CD4-positive, alpha-beta T cell (primary cell): ENCODE results near the gene BEST3. TPM values are rescaled to one million over a fixed set of nuclear protein-coding genes. Genes with fewer than 3 reads are reported as not detected.

Source experiments
- ATAC-seq: fragments of 200-7000 bp; cut with Tn5 transposase; one replicate; pipeline ENCODE4 v1.10.0; 2022; ENCODE audit warnings: mild to moderate bottlenecking; ENCODE audit not compliant: poor library complexity
- CTCF ChIA-PET: fragments of 350-600 bp; sonication (Branson Sonifier 250); formaldehyde crosslinking; loops from one replicate; lab custom pipeline; 2021; ENCODE audit warnings: antibody characterized with exemption, inconsistent platforms; lab: Charles Lee
- POLR2A ChIA-PET: fragments of 350-600 bp; sonication (Branson Sonifier 250); formaldehyde crosslinking; loops from one replicate; lab custom pipeline; 2021; ENCODE audit warnings: antibody characterized with exemption, inconsistent platforms; lab: Charles Lee
- DNase-seq, 14 experiments: peaks; one replicate each; pipeline ENCODE4 v3.0.0-alpha.2; 2013 to 2020; ENCODE audit warnings: mixed read lengths in 2 of 14
- H3K27ac ChIP-seq, 2 donors: one replicate each; pipeline versions ENCODE4 v1.5.1 to v1.7.0; 2013; ENCODE audit warnings: low read length in 2 of 2, low read depth in 1 of 2, mild to moderate bottlenecking in 1 of 2
- H3K27me3 ChIP-seq, 2 experiments: 1 replicate in 1 of 2; 2 replicates in 1 of 2; pipeline versions ENCODE4 v1.6.1 to v1.7.0; 2013; ENCODE audit warnings: low read length in 2 of 2, control low read depth in 1 of 2, mild to moderate bottlenecking in 1 of 2, moderate library complexity in 1 of 2; ENCODE audit not compliant: insufficient read depth in 2 of 2, control insufficient read depth in 1 of 2
- H3K36me3 ChIP-seq: one replicate; pipeline ENCODE4 v1.6.1; 2013; ENCODE audit warnings: low read length, control low read depth; ENCODE audit not compliant: insufficient read depth
- H3K4me1 ChIP-seq: one replicate; pipeline ENCODE4 v1.6.1; 2013; ENCODE audit warnings: low read length, control low read depth; ENCODE audit not compliant: insufficient read depth
- H3K4me3 ChIP-seq: one replicate; pipeline ENCODE4 v1.5.1; 2013; ENCODE audit warnings: mild to moderate bottlenecking, low read length, moderate library complexity
- H3K9me3 ChIP-seq, 2 experiments: 1 replicate in 1 of 2; 2 replicates in 1 of 2; pipeline versions ENCODE4 v1.6.1 to v1.7.0; 2013; ENCODE audit warnings: low read length in 2 of 2, mild to moderate bottlenecking in 2 of 2, control low read depth in 1 of 2, moderate library complexity in 1 of 2; ENCODE audit not compliant: control insufficient read depth in 1 of 2, insufficient read depth in 1 of 2
- H3K27ac Mint-ChIP-seq: one replicate; pipeline ENCODE4 v1.8.0; 2020; ENCODE audit warnings: mixed read lengths
- H3K27me3 Mint-ChIP-seq: one replicate; pipeline ENCODE4 v1.8.0; 2021; ENCODE audit warnings: mixed read lengths
- H3K36me3 Mint-ChIP-seq: one replicate; pipeline ENCODE4 v1.8.0; 2021; ENCODE audit warnings: low read depth, mixed read lengths
- H3K4me1 Mint-ChIP-seq: one replicate; pipeline ENCODE4 v1.8.0; 2021; ENCODE audit warnings: low read depth, mixed read lengths
- H3K4me3 Mint-ChIP-seq: one replicate; pipeline ENCODE4 v1.8.0; 2020; ENCODE audit warnings: mild to moderate bottlenecking, mixed read lengths
- H3K9me3 Mint-ChIP-seq: one replicate; pipeline ENCODE4 v1.8.0; 2020; ENCODE audit warnings: mixed read lengths
- intact Hi-C, 2 experiments: fragments of 100-400 bp; cut with DNase I in 1 of 2; cut with micrococcal nuclease in 1 of 2; formaldehyde crosslinking; loops; one replicate each; pipeline versions ENCODE4 v1.15.1 to v1.9.0; 2023 to 2025; cut with DNase I, micrococcal nuclease
- total RNA-seq, 174 experiments: library from RNA in 2 of 174; stranded (reverse) in 2 of 174; gene quantifications; one replicate each; pipeline ENCODE4 v1.2.3 and lab custom pipeline; 2021 to 2026
- TF ChIP-seq, protein P1 (sequence below): fragments of 200-600 bp; IDR thresholded peaks from one replicate; pipeline ENCODE4 v1.8.0; 2022; ENCODE audit warnings: antibody characterized with exemption, mild to moderate bottlenecking

BEST3 gene
- total RNA-seq, 2 experiments from 2014 or later = not detected

GRCh38 chr12:69619050-69619449 lies 80.1 kb downstream of the BEST3 start:
- Mint-ChIP-seq H3K4me3 (no peak overlapping the region), H3K27me3 (peaks cover 28% of the 10 kb centered on the region), H3K4me1 (no peaks in the 10 kb centered on the region), H3K36me3 (no peaks in the 10 kb centered on the region), H3K27ac (no peak overlapping the region), H3K9me3 (no peaks in the 10 kb centered on the region)
- no peaks in the 10 kb centered on the region for H3K27me3 ChIP-seq
- intact Hi-C loops = no loop called here
- POLR2A ChIA-PET = no interaction called here
- CTCF ChIA-PET = no interaction called here
- TF ChIP-seq, protein P1, sequence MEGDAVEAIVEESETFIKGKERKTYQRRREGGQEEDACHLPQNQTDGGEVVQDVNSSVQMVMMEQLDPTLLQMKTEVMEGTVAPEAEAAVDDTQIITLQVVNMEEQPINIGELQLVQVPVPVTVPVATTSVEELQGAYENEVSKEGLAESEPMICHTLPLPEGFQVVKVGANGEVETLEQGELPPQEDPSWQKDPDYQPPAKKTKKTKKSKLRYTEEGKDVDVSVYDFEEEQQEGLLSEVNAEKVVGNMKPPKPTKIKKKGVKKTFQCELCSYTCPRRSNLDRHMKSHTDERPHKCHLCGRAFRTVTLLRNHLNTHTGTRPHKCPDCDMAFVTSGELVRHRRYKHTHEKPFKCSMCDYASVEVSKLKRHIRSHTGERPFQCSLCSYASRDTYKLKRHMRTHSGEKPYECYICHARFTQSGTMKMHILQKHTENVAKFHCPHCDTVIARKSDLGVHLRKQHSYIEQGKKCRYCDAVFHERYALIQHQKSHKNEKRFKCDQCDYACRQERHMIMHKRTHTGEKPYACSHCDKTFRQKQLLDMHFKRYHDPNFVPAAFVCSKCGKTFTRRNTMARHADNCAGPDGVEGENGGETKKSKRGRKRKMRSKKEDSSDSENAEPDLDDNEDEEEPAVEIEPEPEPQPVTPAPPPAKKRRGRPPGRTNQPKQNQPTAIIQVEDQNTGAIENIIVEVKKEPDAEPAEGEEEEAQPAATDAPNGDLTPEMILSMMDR = no peak
- no peaks in the 10 kb centered on the region for H3K36me3 ChIP-seq
- ATAC-seq = no peak
- no peaks in the 10 kb centered on the region for H3K4me1 ChIP-seq
- H3K4me3 ChIP-seq = no peak overlapping the region
- H3K27ac ChIP-seq = no peak overlapping the region
- no peak for DNase-seq
- no peaks in the 10 kb centered on the region for H3K9me3 ChIP-seq

DNA sequence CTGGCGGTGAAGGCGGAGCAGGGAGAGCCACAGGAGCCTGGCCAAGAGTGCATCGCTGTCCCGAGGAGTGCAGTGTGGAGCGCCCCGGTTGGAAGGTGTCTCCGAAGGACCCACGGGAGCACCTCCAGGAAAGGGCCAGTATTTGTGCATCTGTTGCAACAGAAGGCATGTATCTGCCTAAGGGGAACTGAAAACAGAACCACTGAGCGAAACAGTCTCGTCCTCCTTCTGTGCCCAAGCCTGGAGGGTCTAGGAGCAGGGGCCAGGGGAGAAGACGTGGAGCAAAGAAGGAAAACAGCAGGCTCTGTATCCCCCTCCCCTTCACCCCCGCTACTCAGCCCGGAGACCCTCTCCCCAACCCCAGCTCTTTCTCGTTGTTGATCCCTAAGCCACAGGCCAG lies 83.1 kb downstream of the BEST3 start:
- H3K4me3 Mint-ChIP-seq = no peak overlapping the region
- TF ChIP-seq, protein P1 = no peak
- DNase-seq (no peak), ATAC-seq (no peak)
- Histone ChIP-seq H3K4me3 (no peak overlapping the region), H3K9me3 (no peaks in the 10 kb centered on the region), H3K27me3 (no peaks in the 10 kb centered on the region), H3K4me1 (no peaks in the 10 kb centered on the region), H3K36me3 (no peaks in the 10 kb centered on the region), H3K27ac (no peak overlapping the region)
- H3K27ac Mint-ChIP-seq = no peak overlapping the region
- H3K4me1 Mint-ChIP-seq = no peaks in the 10 kb centered on the region
- H3K36me3 Mint-ChIP-seq = no peaks in the 10 kb centered on the region
- ChIA-PET CTCF (no interaction called here), POLR2A (no interaction called here)
- peaks cover 18% of the 10 kb centered on the region for H3K27me3 Mint-ChIP-seq
- no peaks in the 10 kb centered on the region for H3K9me3 Mint-ChIP-seq
- intact Hi-C loops = no loop called here

DNA sequence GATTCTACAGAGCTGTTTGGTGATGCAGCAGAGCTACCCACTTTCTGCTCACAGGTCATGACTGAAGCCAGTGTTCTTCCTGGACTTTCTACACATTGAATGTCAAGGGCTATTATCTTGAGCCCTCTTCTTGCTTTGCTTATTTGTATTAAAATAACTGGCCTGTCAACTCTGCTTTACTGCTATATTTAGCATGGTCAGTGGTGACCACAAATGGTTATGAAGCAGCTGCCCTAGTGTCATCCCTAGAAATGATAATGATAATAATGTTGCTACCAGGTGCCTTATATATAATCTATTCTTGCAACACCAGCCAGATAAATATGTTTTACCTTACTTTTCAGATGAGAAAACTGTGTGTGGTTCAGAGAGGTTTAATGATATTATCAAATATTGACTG lies 85.8 kb downstream of the BEST3 start:
- no peaks in the 10 kb centered on the region for H3K9me3 Mint-ChIP-seq
- no peak for ATAC-seq
- no peak for DNase-seq
- no peaks in the 10 kb centered on the region for H3K36me3 ChIP-seq
- no peaks in the 10 kb centered on the region for H3K27me3 ChIP-seq
- H3K4me3 ChIP-seq = no peak overlapping the region
- intact Hi-C loops = no loop called here
- POLR2A ChIA-PET = no interaction called here
- TF ChIP-seq, protein P1 = no peak
- H3K27me3 Mint-ChIP-seq = peaks cover 7% of the 10 kb centered on the region
- H3K36me3 Mint-ChIP-seq = no peaks in the 10 kb centered on the region
- H3K27ac Mint-ChIP-seq = no peak overlapping the region
- no peak overlapping the region for H3K4me3 Mint-ChIP-seq
- H3K9me3 ChIP-seq = no peaks in the 10 kb centered on the region
- no peak overlapping the region for H3K27ac ChIP-seq
- CTCF ChIA-PET = no interaction called here
- no peaks in the 10 kb centered on the region for H3K4me1 ChIP-seq
- H3K4me1 Mint-ChIP-seq = no peaks in the 10 kb centered on the region
